Measurements from ENCODE around the gene NSG1.

GRCh38 chr4:4344915-4345527 lies 41.9 kb upstream of the NSG1 start:
- TF ChIP-seq CTCF (conservative IDR thresholded peaks at IDR 0.05; ENCODE audit: low read length) (no peak), EZH2phosphoT487 (IDR thresholded peaks at IDR 0.05; ENCODE audit: borderline replicate concordance) (no peak)
